T-helper 2 cell treated with Interferon-gamma antibody and Interleukin-4, amounts not matched to agents 5 μg/mL and 100 μg/mL, for 36 hours (primary cell): ENCODE data around the gene ITGAE.
A peak's percentile ranks its signal among the peaks of the same experiment; 100 is the strongest.
"Not testable (repeated sequence)": the region's sequence is repeated elsewhere in the genome, so short reads cannot be mapped to it uniquely, and the experiment has no call there.

Source experiments
- DNase-seq: peaks from one replicate; pipeline ENCODE4 v3.0.0; 2021; ENCODE audit warnings: low spot score
- H3K27ac Mint-ChIP-seq: one replicate; pipeline ENCODE4 v1.8.0; 2021; ENCODE audit warnings: mild to moderate bottlenecking, mixed read lengths
- H3K27me3 Mint-ChIP-seq: one replicate; pipeline ENCODE4 v1.8.0; 2021; ENCODE audit warnings: low read depth, mixed read lengths
- H3K36me3 Mint-ChIP-seq: one replicate; pipeline ENCODE4 v1.8.0; 2021; ENCODE audit warnings: low read depth, mixed read lengths
- H3K4me1 Mint-ChIP-seq: one replicate; pipeline ENCODE4 v1.8.0; 2021; ENCODE audit warnings: low read depth, mixed read lengths
- H3K4me3 Mint-ChIP-seq: one replicate; pipeline ENCODE4 v1.8.0; 2022; ENCODE audit warnings: mild to moderate bottlenecking, moderate library complexity, mixed read lengths
- H3K9me3 Mint-ChIP-seq: one replicate; pipeline ENCODE4 v1.8.0; 2021; ENCODE audit warnings: mixed read lengths

ITGAE gene

GRCh38 chr17:3800362-3801271, at the start of gene ITGAE:
Gene ITGAE, minus strand, starts transcription at chr17:3801188. Its CDS starts 44 bp downstream, at chr17:3801144.
- Mint-ChIP-seq H3K27ac (peak within 1 kb of the TSS; percentile 8), H3K36me3 (peaks cover 6% of the 10 kb centered on the region), H3K27me3 (no peaks in the 10 kb centered on the region), H3K4me1 (peaks cover 41% of the 10 kb centered on the region), H3K9me3 (no peaks in the 10 kb centered on the region), H3K4me3 (no peak within 1 kb of the TSS)
- no peak for DNase-seq

GRCh38 chr17:3848229-3848835, 47.3 kb upstream of the ITGAE start:
- H3K9me3 Mint-ChIP-seq: no peaks in the 10 kb centered on the region

GRCh38 chr17:3847165-3847670, 46.2 kb upstream of the ITGAE start:
- H3K36me3 Mint-ChIP-seq: peaks cover 20% of the 10 kb centered on the region
- H3K27me3 Mint-ChIP-seq: peaks cover 8% of the 10 kb centered on the region
- H3K4me3 Mint-ChIP-seq: no peak overlapping the region
- DNase-seq: no peak
- H3K4me1 Mint-ChIP-seq: peaks cover 13% of the 10 kb centered on the region
- H3K9me3 Mint-ChIP-seq: no peaks in the 10 kb centered on the region
- H3K27ac Mint-ChIP-seq: peak overlapping the region; percentile 1

More at GRCh38 chr17:3848229-3848835, 47.3 kb upstream of the ITGAE start:
- no peak overlapping the region for H3K4me3 Mint-ChIP-seq
- H3K4me1 Mint-ChIP-seq: peaks cover 13% of the 10 kb centered on the region
- H3K27me3 Mint-ChIP-seq: peaks cover 12% of the 10 kb centered on the region
- no peak for DNase-seq
- H3K36me3 Mint-ChIP-seq: peaks cover 10% of the 10 kb centered on the region
- H3K27ac Mint-ChIP-seq: no peak overlapping the region

GRCh38 chr17:3846437-3847164, 45.6 kb upstream of the ITGAE start:
- Mint-ChIP-seq H3K4me3 (peak overlapping the region; percentile 91), H3K9me3 (no peaks in the 10 kb centered on the region), H3K36me3 (peaks cover 20% of the 10 kb centered on the region), H3K27me3 (peaks cover 6% of the 10 kb centered on the region), H3K27ac (peak overlapping the region; percentile 1), H3K4me1 (peaks cover 13% of the 10 kb centered on the region)
- no peak for DNase-seq

GRCh38 chr17:3845621-3846436, 44.8 kb upstream of the ITGAE start, which contains the start of gene NCBP3:
Gene NCBP3, minus strand, starts transcription at chr17:3846246. Its CDS starts 23 bp downstream, at chr17:3846223.
- Mint-ChIP-seq H3K4me1 (peaks cover 13% of the 10 kb centered on the region), H3K9me3 (no peaks in the 10 kb centered on the region), H3K27ac (peak within 1 kb of the TSS; percentile 91), H3K27me3 (peaks cover 6% of the 10 kb centered on the region), H3K4me3 (peak within 1 kb of the TSS; percentile 91), H3K36me3 (peaks cover 26% of the 10 kb centered on the region)
- peak; percentile 91 for DNase-seq

- peak overlapping the region; percentile 91 for H3K27ac Mint-ChIP-seq
- peak overlapping the region; percentile 91 for H3K4me3 Mint-ChIP-seq
- peaks cover 6% of the 10 kb centered on the region for H3K27me3 Mint-ChIP-seq
- peak; percentile 51 for DNase-seq
- peaks cover 31% of the 10 kb centered on the region for H3K36me3 Mint-ChIP-seq
- H3K4me1 Mint-ChIP-seq: peaks cover 16% of the 10 kb centered on the region
- no peaks in the 10 kb centered on the region for H3K9me3 Mint-ChIP-seq
Measured at GRCh38 chr17:3845291-3845620, 44.3 kb upstream of the ITGAE start.

GRCh38 chr17:3844556-3844955, 43.6 kb upstream of the ITGAE start:
- DNase-seq, H3K27me3 Mint-ChIP-seq, H3K9me3 Mint-ChIP-seq: not testable (repeated sequence)
- Mint-ChIP-seq H3K4me3 (peak overlapping the region; percentile 91), H3K36me3 (peaks cover 38% of the 10 kb centered on the region), H3K27ac (peak overlapping the region; percentile 20), H3K4me1 (peaks cover 16% of the 10 kb centered on the region)

GRCh38 chr17:3843935-3844516, 43.0 kb upstream of the ITGAE start:
- Mint-ChIP-seq H3K27ac (peak overlapping the region; percentile 5), H3K4me1 (peaks cover 16% of the 10 kb centered on the region), H3K4me3 (peak overlapping the region; percentile 91), H3K27me3 (no peaks in the 10 kb centered on the region), H3K9me3 (no peaks in the 10 kb centered on the region), H3K36me3 (peaks cover 41% of the 10 kb centered on the region)
- DNase-seq: peak; percentile 31

GRCh38 chr17:3838206-3838605, 37.2 kb upstream of the ITGAE start:
- Mint-ChIP-seq H3K27me3 (no peaks in the 10 kb centered on the region), H3K9me3 (no peaks in the 10 kb centered on the region), H3K4me3 (no peak overlapping the region), H3K4me1 (peaks cover 7% of the 10 kb centered on the region), H3K27ac (no peak overlapping the region), H3K36me3 (peaks cover 51% of the 10 kb centered on the region)
- no peak for DNase-seq

- Mint-ChIP-seq H3K9me3 (no peaks in the 10 kb centered on the region), H3K4me1 (peaks cover 7% of the 10 kb centered on the region), H3K4me3 (no peak overlapping the region), H3K27ac (no peak overlapping the region), H3K36me3 (peaks cover 43% of the 10 kb centered on the region), H3K27me3 (no peaks in the 10 kb centered on the region)
- no peak for DNase-seq
Measured at GRCh38 chr17:3836551-3836950, 35.6 kb upstream of the ITGAE start.

- Mint-ChIP-seq H3K4me3 (no peak overlapping the region), H3K9me3 (no peaks in the 10 kb centered on the region), H3K27me3 (no peaks in the 10 kb centered on the region), H3K4me1 (peaks cover 6% of the 10 kb centered on the region), H3K36me3 (peaks cover 35% of the 10 kb centered on the region), H3K27ac (no peak overlapping the region)
- no peak for DNase-seq
Measured at GRCh38 chr17:3835410-3836229, 34.6 kb upstream of the ITGAE start.

- no peak overlapping the region for H3K4me3 Mint-ChIP-seq
- DNase-seq: no peak
- peaks cover 28% of the 10 kb centered on the region for H3K36me3 Mint-ChIP-seq
- H3K27ac Mint-ChIP-seq: peak overlapping the region; percentile 33
- no peaks in the 10 kb centered on the region for H3K27me3 Mint-ChIP-seq
- H3K9me3 Mint-ChIP-seq: no peaks in the 10 kb centered on the region
- H3K4me1 Mint-ChIP-seq: peaks cover 7% of the 10 kb centered on the region
Measured at GRCh38 chr17:3834811-3835210, 33.8 kb upstream of the ITGAE start.
